ENCODE measurements around the gene SMIM10L1.

SMIM10L1 gene

GRCh38 chr12:11183011-11183410, 12.0 kb downstream of the SMIM10L1 start:
- no peak for DNase-seq (ENCODE audit: extremely low read depth in 1 of 2, low read depth in 1 of 2)

DNA sequence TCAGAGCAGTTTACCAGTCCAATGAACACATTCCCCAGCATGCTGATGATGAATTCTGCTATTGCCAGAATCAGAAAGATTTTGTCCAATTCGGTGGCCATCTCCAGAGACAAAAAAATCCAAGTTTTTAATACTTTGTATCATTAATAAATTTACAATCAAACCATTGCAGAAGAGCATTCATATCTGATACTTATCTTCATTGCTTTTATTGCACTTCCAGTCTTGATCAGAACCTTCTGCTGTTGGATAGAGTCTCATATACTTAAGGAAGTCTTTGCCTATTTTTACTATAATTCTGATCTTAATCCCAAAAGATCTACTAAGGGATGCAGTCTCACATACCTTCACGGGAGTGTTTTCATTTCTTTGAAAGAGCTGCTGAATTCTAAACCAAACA, 15.8 kb downstream of the SMIM10L1 start, which contains the start of gene TAS2R42:
Gene TAS2R42, minus strand, starts transcription at position 101 of the 400 bp plus-strand sequence. Its CDS starts 0 bp downstream, at position 101.
- DNase-seq (ENCODE audit: extremely low read depth in 1 of 2, low read depth in 1 of 2) = no peak

DNA sequence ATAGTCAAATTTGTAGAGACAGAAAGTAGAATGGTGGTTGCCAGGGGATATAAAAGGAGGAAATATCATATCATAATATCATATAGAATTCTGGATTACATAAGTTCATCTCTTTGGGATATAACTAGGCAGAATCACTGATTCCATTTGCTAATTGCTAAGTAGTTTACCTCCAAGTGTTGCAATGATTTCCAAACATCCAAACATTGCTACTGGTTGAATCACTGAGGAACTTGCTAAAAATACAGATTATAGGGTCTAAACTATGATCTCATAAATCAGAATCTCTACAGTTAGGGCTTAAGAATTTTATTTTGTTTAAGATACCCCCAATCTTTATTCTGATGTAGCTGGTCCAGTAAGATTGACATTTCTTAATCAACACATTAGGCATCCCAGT, 31.8 kb downstream of the SMIM10L1 start:
- no peak for DNase-seq (ENCODE audit: extremely low read depth in 1 of 2, low read depth in 1 of 2)

DNA sequence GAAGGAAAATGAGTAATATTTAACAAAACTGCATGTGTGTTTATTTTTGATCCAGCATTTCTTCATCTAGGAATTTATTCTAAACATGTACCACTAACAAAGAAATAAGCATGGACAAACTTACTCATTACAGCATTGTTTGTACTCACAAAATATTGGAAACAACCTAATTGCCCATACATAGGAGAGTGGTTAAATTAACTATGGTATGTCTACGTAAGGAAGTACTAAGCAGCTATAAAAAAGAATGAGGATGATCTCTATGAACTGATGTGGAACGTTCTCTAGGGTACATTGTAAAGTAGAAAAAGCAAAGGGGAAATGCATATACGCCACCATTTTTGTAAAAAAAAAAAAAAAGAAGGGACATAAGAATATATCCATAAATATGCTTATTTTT, 33.2 kb downstream of the SMIM10L1 start:
- no peak for DNase-seq (ENCODE audit: extremely low read depth in 1 of 2, low read depth in 1 of 2)

GRCh38 chr12:11209113-11209512, 38.1 kb downstream of the SMIM10L1 start:
- no peak for DNase-seq (ENCODE audit: extremely low read depth in 1 of 2, low read depth in 1 of 2)

All from activated CD8-positive, alpha-beta memory T cell treated with anti-CD3 and anti-CD28 coated beads for 1 hour (primary cell).